Mesenteric fat pad (tissue), 1 donor: Measurements from ENCODE around the gene ZC3H18. TPM values are rescaled to one million over a fixed set of nuclear protein-coding genes. Genes with fewer than 3 reads are reported as not detected.

Experiments used
- DNase-seq: peaks from one replicate; pipeline ENCODE4 v3.0.0-alpha.2; 2020; ENCODE audit warnings: low spot score
- total RNA-seq: library from RNA; stranded (reverse); fragmentation: NEBNext Ultra II Directional; extraction: Animal tissue kit (Norgen Biotek cat#: 25700); gene quantifications from one replicate; pipeline ENCODE4 v1.2.1, GENCODE V29; 2021
- donor health status: DM: yes; HTN: yes; CAD: no.

ZC3H18 gene
- total RNA-seq, 1 donor from 2014 or later, result 39.2 TPM

- no peak for DNase-seq
Observed at GRCh38 chr16:88671806-88672205, 101.6 kb downstream of the ZC3H18 start.

GRCh38 chr16:88672776-88673175, 102.6 kb downstream of the ZC3H18 start:
- DNase-seq, result no peak

- DNase-seq, result no peak
Observed at GRCh38 chr16:88673716-88674379, 103.6 kb downstream of the ZC3H18 start.

GRCh38 chr16:88676502-88677242, 106.5 kb downstream of the ZC3H18 start:
- DNase-seq, result no peak

GRCh38 chr16:88677721-88678120, 107.5 kb downstream of the ZC3H18 start:
- DNase-seq, result no peak

GRCh38 chr16:88678224-88678979, 108.2 kb downstream of the ZC3H18 start:
- DNase-seq, result no peak

GRCh38 chr16:88680554-88681083, 110.4 kb downstream of the ZC3H18 start:
- DNase-seq, result no peak

- no peak for DNase-seq
Observed at GRCh38 chr16:88681084-88681680, 111.0 kb downstream of the ZC3H18 start.

Other genes with a start within 250 kb of the ZC3H18 start
- 2.5 TPM for gene ZNF469, start 187.4 kb upstream of the ZC3H18 start, total RNA-seq
- 4.8 TPM for gene ZFPM1, start 117.1 kb upstream of the ZC3H18 start, total RNA-seq
- not detected for gene IL17C, start 68.2 kb downstream of the ZC3H18 start, total RNA-seq
- gene CYBA, start 80.7 kb downstream of the ZC3H18 start, total RNA-seq, result 183 TPM
- gene MVD, start 92.7 kb downstream of the ZC3H18 start, total RNA-seq, result 22.9 TPM
- gene SNAI3, start 116.1 kb downstream of the ZC3H18 start, total RNA-seq, result 1.2 TPM
- 22.5 TPM for gene RNF166, start 136.0 kb downstream of the ZC3H18 start, total RNA-seq
- gene CTU2, start 136.1 kb downstream of the ZC3H18 start, total RNA-seq, result 20.3 TPM
- 318 TPM for gene PIEZO1, start 214.8 kb downstream of the ZC3H18 start, total RNA-seq
- 0.22 TPM for gene CDT1, start 233.4 kb downstream of the ZC3H18 start, total RNA-seq
- gene APRT, start 241.5 kb downstream of the ZC3H18 start, total RNA-seq, result 96.7 TPM